HFFc6 (cell line): ENCODE measurements around the gene STK35. TPM values are rescaled to one million over a fixed set of nuclear protein-coding genes. Genes with fewer than 3 reads are reported as not detected.

Source experiments
- DNase-seq: peaks from one replicate; pipeline ENCODE4 v3.0.0-alpha.2; 2018
- H3K27ac Mint-ChIP-seq: 2 replicates; pipeline ENCODE4 v1.8.0; 2020; ENCODE audit warnings: mild to moderate bottlenecking, mixed read lengths
- H3K27me3 Mint-ChIP-seq: 2 replicates; pipeline ENCODE4 v1.8.0; 2021; ENCODE audit warnings: mild to moderate bottlenecking, moderate library complexity, mixed read lengths; ENCODE audit not compliant: insufficient read depth
- H3K36me3 Mint-ChIP-seq: 2 replicates; pipeline ENCODE4 v1.8.0; 2021; ENCODE audit warnings: low read depth, mixed read lengths
- H3K4me1 Mint-ChIP-seq: 2 replicates; pipeline ENCODE4 v1.8.0; 2020; ENCODE audit warnings: low read depth, mixed read lengths
- H3K4me3 Mint-ChIP-seq: 2 replicates; pipeline ENCODE4 v1.8.0; 2020; ENCODE audit warnings: mild to moderate bottlenecking, moderate library complexity, mixed read lengths
- H3K9me3 Mint-ChIP-seq: 2 replicates; pipeline ENCODE4 v1.8.0; 2020; ENCODE audit warnings: mild to moderate bottlenecking, mixed read lengths
- total RNA-seq, 6 experiments: library from RNA; stranded (reverse); fragmentation: NEBNext Ultra II Directional; extraction: Animal tissue kit (Norgen Biotek cat#: 25700); gene quantifications; 2 replicates in 1 of 6; 3 replicates in 5 of 6; pipeline ENCODE4 v1.2.3, GENCODE V29; 2021
- TF ChIP-seq, protein P1 (sequence below): fragments of 200-600 bp; sonication (generic); IDR thresholded peaks from 2 replicates; pipeline ENCODE4 v1.5.0; 2021; ENCODE audit warnings: antibody characterized with exemption, mild to moderate bottlenecking

Gene STK35
- total RNA-seq, 6 experiments from 2014 or later, result 14.0 to 16.7 (median 15.1) TPM

DNA sequence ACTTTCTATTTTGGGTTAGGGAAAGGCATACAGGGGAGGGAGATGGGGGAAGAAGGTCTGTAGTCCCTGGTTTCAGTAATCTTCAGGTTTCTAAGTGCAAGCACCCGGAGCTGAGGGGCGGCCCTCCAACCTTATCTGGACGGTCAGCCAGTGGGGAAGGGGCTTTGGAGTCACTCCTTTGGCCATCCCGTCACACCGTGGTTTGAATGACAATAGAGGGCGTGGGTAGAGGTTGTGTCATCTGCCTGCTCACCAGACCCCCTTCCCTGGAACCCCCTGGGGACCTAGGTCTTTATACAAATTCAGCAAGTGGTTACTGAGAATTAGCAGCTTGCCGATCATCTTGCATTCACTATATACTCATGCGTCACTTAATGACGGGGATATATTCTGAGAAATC, 29.1 kb downstream of the STK35 start:
- H3K27ac Mint-ChIP-seq, result peak overlapping the region; percentile 59
- peaks cover 67% of the 10 kb centered on the region for H3K4me1 Mint-ChIP-seq
- no peaks in the 10 kb centered on the region for H3K9me3 Mint-ChIP-seq
- no peaks in the 10 kb centered on the region; the same call in 1 of the 2 replicates for H3K27me3 Mint-ChIP-seq
- H3K36me3 Mint-ChIP-seq, result peaks cover 5% of the 10 kb centered on the region; the same call in 1 of the 2 replicates
- H3K4me3 Mint-ChIP-seq, result no peak overlapping the region
- TF ChIP-seq, protein P1, sequence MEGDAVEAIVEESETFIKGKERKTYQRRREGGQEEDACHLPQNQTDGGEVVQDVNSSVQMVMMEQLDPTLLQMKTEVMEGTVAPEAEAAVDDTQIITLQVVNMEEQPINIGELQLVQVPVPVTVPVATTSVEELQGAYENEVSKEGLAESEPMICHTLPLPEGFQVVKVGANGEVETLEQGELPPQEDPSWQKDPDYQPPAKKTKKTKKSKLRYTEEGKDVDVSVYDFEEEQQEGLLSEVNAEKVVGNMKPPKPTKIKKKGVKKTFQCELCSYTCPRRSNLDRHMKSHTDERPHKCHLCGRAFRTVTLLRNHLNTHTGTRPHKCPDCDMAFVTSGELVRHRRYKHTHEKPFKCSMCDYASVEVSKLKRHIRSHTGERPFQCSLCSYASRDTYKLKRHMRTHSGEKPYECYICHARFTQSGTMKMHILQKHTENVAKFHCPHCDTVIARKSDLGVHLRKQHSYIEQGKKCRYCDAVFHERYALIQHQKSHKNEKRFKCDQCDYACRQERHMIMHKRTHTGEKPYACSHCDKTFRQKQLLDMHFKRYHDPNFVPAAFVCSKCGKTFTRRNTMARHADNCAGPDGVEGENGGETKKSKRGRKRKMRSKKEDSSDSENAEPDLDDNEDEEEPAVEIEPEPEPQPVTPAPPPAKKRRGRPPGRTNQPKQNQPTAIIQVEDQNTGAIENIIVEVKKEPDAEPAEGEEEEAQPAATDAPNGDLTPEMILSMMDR, result no peak
- DNase-seq, result no peak

- Mint-ChIP-seq H3K4me1 (peaks cover 73% of the 10 kb centered on the region), H3K27ac (peak overlapping the region; percentile 59; the same call in 1 of the 2 replicates), H3K36me3 (peaks cover 5% of the 10 kb centered on the region; the same call in 1 of the 2 replicates), H3K4me3 (no peak overlapping the region), H3K27me3 (no peaks in the 10 kb centered on the region; the same call in 1 of the 2 replicates), H3K9me3 (no peaks in the 10 kb centered on the region)
- TF ChIP-seq, protein P1, result no peak
- peak; percentile 81 for DNase-seq
Measured at GRCh38 chr20:2131366-2131765, 29.7 kb downstream of the STK35 start.

DNA sequence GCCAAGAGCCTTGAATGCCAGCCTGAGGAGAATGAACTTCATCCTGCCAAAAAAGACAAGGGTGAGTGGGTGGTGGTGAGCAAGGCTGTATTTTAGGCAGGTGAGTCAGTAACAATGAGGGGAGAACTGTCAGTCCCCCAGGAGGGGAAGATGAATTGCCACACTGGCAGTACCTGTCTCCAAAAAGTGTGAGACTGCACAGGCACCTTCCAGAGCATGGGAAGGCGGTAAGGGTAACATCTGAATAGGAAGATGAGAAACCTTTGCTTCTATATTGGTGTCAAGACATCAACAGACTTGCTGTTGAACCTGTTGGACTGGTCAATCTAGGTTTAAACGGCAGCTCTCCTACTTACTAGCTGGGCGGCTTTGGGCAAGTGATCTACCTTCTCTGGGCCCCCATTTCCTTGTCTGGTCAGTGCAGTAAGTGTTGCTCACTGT, 30.9 kb downstream of the STK35 start:
- Mint-ChIP-seq H3K27me3 (no peaks in the 10 kb centered on the region; the same call in 1 of the 2 replicates), H3K9me3 (no peaks in the 10 kb centered on the region), H3K36me3 (peaks cover 5% of the 10 kb centered on the region; the same call in 1 of the 2 replicates), H3K4me3 (0 out of 2 replicates have a peak overlapping the region, but pooled peaks have one; percentile 57), H3K27ac (peak overlapping the region; percentile 88), H3K4me1 (peaks cover 77% of the 10 kb centered on the region)
- TF ChIP-seq, protein P1, result no peak
- DNase-seq, result no peak

GRCh38 chr20:2133318-2134183, 31.9 kb downstream of the STK35 start:
- H3K36me3 Mint-ChIP-seq, result peaks cover 5% of the 10 kb centered on the region; the same call in 1 of the 2 replicates
- TF ChIP-seq, protein P1, result no peak
- peak overlapping the region; percentile 51 for H3K4me3 Mint-ChIP-seq
- no peaks in the 10 kb centered on the region for H3K9me3 Mint-ChIP-seq
- peaks cover 87% of the 10 kb centered on the region for H3K4me1 Mint-ChIP-seq
- H3K27ac Mint-ChIP-seq, result peak overlapping the region; percentile 88
- peak; percentile 67 for DNase-seq
- H3K27me3 Mint-ChIP-seq, result no peaks in the 10 kb centered on the region; the same call in 1 of the 2 replicates

- no peak for DNase-seq
- TF ChIP-seq, protein P1, result no peak
- Mint-ChIP-seq H3K4me1 (peaks cover 90% of the 10 kb centered on the region), H3K9me3 (no peaks in the 10 kb centered on the region), H3K27ac (no peak overlapping the region), H3K36me3 (no peaks in the 10 kb centered on the region), H3K4me3 (no peak overlapping the region), H3K27me3 (no peaks in the 10 kb centered on the region; the same call in 1 of the 2 replicates)
Measured at GRCh38 chr20:2135013-2135412, 33.4 kb downstream of the STK35 start.
